GM21423 (cell line): ENCODE measurements around the gene ERI3.

Source experiments
- ATAC-seq: cut with Tn5 transposase; IDR thresholded peaks from one replicate; pipeline ENCODE4 v1.9.1; 2021; ENCODE audit warnings: mild to moderate bottlenecking, moderate library complexity; ENCODE audit not compliant: unreplicated experiment

The ERI3 gene

DNA sequence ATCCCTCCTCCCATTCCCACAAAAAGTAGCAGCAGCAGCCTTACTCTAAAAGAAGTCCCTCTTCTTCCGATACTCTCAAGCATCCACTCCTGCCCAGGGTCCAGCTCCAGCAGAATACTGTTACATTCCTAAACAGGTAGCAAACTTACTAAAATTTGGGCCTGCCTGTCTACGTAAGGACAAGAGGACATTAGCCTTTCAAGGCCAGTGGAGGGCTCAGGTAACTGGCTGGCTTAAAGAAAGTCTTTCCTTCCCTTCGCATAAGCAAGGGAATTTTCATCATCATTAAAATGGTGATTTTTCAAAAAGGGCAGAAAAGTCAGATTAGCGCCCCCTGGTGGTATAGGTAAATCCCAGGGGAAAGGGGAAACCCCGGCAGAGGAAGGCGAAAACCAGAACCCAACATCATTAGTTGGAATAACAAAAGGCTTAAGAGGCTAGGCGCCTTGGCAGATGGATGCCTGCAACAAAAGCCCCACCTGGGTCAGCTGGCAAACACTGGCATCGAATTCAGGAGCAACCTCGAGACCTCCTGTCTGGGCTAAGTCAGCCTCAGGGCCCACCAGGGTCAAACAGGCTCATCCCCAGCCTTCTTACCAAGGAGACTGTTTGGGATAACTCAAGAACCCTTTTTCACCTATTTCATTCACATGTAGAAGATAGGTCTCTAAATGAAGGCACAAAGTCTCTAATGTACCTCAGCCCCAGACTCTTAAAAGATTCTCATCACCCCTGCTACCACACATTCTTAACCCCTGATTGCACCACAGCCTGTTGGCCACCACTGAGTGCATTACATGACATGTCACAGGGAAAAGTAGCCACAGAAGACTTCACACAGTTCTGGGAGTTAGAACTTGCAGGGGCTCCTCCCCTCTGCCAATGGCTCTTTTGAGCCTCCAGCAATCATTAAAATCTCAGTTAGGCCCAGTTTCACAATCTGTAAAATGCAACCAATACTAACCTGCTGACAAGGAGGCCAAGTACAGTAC is 36.7 kb downstream of the ERI3 start:
- no peak for ATAC-seq

DNA sequence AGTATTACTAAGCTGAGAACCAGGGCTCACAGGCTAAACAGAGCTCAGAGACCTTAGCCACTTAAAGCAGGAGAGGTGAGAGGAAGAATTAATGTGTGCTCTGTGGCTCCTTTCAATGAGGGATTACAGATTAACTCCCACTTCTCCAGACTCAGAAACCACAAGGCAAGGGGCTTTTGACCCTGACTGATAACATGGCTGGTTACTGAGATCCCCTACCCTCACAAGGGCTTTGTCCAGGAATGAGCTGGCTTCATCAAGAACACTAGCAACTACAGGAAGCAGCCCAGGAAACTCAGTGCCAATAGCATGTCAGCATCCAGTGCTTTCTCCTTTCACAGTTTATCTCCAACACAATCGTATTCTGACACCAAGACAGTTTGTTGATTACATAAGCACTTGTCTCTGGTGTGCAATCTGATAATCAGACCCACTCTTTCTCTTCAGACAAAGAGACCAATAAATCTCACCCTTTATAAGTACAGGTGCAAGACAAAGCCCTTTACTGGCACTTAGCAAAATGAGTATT is 38.8 kb downstream of the ERI3 start:
- ATAC-seq = no peak

DNA sequence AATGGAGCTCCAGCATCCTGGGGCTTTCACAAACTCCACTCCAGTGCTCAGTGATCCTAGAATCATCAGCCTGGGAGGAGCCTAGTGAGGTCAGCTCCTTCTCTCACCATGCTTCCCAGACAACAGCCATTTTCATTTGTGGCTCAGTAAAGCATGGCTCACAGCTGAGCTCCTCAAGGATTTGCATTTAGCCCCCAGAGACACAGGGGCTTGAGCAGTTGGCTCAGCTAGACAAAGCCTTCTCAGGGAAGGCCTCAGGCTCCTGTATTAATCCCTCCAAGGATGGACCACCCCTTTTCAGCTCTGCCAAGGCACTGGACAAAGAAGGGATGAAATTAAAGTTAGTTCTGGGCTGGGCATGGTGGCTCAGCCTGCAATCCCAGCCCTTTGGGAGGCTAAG is 39.5 kb downstream of the ERI3 start:
- ATAC-seq = no peak

DNA sequence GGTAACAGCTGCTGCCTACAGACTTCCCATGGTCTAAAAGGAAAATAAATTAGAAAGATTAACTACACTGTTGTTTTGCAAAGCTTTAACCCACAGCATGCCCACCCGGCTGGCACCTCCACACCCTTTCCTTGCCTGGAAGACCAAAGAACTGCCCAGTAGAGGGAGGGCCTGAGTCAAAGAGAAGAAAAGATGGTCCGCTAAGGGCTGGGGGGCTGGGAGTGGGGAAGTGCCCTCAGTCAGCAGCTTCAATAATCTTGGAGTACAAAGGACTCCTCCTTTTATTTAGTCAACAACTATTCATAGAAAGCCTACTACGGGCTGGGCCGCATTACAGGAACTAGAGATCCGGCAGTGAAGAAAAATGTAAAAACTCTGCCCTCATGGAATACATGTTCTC is 40.6 kb downstream of the ERI3 start:
- ATAC-seq = no peak

DNA sequence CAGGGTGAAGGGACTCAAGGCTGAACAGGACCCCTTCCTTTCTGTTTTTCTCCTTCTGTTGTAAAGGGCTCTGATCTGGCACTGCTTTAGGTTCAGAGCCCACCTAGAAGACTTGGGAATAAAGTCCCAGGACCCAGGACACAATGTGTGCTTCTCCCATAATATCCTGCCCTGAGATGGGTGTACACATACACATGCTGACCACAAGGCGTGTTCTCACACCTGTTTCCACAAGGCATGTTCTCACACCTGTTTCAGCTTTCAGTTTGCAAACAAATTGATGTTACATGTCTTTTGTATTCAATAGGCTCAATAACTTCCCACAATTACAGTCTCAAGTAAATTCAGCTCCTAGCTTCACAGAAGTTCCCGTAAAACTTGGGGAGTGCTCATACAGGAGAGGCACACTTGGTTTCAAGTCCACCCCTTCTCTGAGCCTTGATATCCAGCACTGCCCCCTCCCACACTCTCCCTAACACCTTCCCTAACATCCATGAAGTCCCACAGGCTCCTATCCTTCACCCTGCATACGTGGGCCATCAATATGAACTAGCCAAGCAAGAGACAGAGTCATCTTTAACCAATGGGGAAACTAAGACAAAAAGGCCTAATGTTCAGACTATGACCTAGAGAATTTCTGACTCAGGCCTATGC is 41.7 kb downstream of the ERI3 start:
- ATAC-seq = no peak

DNA sequence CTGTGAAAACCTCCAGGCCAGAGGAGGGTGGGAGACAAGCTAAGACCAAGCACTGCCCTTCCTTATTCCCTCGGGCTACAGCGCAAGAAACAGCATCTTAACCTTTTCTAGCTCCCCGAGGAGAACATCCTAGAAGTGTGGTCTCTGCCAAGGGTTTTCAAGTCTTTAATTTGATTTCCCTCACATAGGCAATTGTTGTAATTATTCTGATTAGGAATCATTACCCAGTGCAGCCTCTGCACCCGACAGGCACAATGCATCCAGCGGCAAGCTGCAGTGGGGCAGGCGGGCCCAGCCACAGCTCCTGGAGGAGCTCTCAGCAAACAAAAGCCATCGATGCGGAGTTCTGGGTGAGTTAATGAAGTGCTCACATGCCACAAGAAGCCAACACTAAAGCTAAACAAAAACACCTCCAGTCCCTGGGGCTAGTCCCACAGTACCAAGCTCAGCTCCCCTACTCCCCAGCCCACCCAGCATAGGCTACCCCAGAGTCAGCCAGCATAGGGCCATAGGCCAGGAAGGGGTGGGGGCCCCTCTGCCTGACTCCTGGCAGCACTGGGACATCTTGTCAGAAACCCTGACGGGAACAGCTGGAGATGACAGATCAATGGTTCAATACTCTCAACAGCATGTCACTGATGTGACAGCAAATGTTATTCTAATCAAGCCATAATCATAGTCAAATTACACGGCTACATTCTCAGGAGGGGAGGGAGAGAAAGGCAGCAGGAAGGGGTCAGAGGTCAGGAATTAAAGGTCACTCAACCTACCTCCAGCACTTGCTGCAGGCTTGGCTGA is 42.5 kb downstream of the ERI3 start:
- ATAC-seq = no peak

DNA sequence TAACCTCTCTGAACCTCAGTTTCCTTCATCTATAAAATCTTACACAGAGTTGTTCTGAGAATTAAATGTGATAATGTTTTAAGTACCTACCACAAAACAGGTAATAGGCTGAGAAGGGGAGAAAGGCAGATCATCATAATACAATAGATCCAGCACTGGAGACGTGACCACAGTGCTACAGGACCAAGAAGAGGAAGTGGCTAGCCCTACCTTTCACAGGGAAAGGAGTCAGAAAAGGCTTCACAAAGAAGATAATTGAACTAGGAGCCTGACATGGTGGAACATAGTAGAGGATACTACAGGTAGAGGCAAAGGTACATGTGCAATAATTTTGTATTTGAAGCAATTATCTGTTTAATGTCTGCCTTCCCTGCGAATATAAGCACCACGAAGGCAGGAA is 45.1 kb downstream of the ERI3 start:
- no peak for ATAC-seq

DNA sequence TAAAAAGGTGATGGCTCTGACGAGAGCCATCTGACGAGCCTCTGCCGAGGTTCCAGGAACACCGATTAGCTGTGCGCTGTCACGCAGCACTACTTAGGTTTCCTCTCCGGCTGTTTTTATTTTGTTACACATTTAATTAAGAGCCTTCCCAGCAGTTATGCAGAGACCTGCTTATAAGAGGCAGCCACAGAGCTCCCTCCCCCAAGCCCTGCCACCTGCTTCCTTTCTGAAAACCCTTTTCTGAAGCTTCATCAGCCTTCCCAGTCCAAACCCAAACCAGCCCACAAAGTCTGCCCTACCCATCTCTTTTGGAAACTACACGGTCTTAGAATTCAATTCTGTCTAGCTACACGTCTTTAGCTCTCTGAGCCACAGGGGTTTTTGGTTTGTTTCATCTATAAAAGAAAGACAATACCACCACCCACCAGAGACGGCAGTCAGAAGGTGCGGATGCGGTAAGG is 49.1 kb downstream of the ERI3 start:
- ATAC-seq = no peak

DNA sequence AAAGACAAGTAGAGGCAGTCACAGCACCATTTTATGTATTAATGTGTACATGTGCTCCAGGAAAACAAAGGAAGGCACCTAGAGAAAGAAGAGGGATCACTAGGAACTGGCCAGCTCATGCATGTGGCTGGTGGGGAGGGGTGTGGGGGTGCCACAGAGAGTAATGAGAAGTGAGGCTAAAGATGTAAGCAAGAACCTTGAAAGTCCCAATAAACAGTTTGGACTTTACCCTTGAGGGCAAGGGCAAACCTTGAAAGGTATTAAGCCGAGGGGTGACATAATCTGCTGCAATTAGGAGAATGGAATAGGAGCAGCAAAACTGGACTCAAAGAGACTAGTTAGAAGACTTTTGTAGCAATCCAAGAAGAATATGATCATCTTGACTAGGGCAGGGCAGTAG is 51.5 kb downstream of the ERI3 start:
- no peak for ATAC-seq

DNA sequence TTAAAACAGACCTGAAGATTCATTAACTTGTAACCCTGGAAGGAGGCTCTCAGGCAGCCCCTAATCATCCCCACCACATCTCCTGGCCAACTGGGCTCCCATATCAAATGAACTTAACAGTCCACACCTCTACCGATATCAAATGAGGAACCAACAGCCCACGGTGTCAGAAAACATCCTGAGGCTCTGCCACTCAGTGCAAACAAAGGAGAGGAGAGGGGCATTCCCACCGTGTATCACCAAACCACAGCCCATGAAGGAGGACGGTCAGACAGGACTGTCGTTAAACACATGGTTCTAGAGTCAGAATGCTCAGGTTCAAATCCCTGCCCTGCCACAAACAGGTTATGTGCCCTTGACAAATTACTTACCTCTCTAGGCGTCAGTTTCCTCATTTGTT is 52.5 kb downstream of the ERI3 start:
- no peak for ATAC-seq

DNA sequence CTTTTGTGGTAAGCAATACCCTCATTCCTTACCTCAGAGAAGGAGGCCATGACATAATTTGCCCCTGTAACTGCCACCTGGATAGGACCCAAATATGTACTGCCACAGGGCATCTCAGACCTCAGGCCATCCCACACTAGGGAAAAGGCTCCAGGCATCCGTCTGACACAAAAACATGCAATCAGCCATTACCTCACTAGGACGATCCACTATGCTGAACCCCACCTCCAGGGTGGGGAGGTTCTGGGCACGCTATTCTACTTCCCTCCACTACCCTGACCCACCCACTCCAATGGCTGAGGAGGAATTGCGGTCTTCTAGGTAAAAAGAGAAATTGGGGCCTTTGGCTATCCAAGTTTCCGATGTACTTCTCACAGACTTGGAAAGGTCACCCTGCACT is 53.6 kb downstream of the ERI3 start:
- ATAC-seq = no peak

DNA sequence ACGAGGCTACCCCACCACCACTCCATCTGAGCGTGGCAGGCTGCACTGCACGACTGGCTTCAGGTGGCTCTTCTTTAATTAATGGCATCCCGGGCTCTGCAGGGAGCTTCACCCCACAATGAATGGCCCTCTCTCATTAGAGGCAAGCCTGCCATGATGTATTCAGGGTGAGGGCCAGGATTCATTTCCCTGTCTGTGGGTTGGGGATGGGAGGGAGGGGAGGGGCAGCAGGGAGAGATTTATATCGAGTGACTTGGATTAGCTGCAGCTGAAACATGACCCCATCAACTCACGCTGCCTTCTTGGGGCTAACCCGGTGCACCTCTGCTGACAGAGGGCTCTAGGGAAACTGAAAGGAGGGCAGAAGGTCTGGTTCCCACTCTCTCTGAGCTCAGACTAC is 54.2 kb downstream of the ERI3 start:
- no peak for ATAC-seq

DNA sequence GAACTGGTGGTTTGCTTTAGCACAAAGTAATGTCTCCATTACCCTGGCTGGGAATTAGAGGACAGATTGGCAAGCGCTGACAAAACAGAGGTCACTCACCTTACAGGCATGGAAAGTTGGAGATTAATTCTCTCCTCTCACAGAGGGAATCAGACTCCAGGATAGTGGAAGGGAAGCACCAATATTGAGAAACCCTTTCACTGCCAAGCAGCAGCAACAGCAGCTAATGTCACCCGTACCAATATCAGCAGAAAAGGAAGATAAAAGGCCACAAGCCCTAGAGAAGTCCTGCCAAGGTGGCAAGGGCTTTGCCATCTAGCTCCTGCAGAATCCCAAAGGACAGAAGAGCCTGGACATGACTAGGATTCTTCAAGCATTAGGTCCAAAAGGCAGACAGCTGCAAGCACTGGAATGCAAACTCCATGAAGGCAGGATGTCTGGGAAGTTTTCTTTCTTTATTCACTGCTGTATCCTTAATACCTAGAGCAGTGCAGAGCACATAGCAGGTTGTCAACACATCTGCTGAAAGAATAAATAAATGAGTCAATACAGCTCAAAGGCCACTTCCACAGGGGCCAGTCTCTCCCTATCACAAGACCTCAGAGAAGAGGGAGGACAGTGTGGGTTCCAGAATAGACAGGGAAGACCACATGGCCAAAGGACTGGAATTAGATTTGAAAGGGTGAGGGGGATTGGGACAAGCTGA is 57.2 kb downstream of the ERI3 start:
- ATAC-seq = no peak

DNA sequence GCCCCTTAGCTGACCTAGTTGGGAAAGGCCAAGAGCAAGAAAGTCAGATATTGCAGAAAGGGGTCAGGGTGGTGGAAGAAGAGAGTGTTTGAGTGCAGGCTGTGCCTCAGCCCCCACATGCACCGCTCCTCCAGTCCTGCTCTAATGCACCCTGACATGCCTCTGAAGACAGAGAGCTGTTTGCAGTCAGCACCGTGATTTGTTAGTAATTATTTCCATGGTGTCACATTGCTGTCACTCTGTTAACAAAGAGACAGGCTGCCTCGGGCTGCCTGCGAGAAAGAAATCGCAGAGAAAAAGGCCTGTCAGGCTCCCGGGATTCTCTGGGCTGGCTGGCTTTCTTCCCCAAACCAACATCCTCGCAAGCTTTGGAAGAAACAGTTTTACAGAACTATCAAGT is 58.3 kb downstream of the ERI3 start:
- no peak for ATAC-seq

DNA sequence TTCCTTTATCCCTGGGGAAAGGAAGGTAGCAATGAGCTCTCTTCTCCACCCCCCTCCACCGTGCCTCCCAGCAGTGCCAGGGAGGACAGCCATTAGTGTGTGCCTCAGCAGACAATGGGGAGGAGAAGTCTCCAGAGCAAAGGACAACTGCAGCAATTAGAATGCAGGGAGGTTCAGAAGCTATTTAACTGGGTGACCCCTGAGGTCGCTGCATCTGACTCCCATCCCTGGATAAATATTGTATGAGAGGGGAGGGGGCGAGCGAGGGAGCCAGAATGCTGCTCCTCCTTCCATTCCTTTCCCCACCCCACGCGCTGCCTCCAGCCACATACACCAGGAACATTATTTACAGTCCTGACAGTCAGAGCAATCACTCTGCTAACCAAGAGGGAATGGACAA is 59.0 kb downstream of the ERI3 start:
- no peak for ATAC-seq

DNA sequence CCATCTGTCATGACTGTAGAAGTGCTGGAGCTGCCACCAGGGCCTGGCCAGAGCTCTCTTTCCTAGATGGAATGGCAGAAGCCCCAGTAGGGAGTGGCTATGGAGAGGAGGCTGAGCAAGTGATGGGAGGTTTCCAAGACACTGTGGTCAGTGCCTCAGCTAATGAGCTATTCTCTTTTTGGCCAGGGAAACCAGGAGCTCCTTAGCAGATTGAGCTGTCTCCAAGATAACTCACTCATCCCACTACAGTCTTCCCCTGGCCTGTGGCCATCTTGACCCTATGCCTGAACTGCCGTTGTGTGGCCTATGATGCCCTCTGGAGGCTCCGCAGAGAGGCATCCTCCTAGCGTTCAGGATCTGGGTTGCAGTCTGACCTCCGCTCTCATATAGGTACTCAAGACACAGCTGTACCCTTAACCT is 60.5 kb downstream of the ERI3 start:
- no peak for ATAC-seq

DNA sequence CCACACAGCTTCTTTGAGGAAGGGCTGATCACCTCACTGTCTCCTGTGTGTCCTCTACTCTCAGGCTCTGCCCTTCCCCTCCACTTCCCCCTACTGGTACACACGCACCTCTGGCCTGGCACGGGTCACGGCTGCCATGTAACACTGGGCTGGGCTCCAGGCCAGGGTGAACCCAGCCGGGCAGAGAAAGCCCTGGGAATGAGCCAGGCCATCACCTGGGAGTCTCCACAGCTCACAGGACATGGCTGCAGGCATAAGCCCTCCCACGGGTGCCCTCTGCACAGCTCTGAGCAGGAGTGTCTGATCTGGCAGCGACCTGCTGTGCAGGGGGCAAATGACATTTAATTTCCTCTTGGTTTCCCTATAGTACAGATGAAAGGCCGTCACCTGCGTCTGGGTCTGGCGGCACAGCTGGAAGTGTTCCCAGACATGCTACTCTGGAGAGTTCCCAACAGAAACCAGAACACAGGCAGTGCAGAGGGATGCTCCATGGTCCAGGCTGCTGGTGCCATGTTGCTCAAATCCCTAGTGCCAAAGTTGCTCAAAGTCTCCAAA is 61.2 kb downstream of the ERI3 start:
- no peak for ATAC-seq

DNA sequence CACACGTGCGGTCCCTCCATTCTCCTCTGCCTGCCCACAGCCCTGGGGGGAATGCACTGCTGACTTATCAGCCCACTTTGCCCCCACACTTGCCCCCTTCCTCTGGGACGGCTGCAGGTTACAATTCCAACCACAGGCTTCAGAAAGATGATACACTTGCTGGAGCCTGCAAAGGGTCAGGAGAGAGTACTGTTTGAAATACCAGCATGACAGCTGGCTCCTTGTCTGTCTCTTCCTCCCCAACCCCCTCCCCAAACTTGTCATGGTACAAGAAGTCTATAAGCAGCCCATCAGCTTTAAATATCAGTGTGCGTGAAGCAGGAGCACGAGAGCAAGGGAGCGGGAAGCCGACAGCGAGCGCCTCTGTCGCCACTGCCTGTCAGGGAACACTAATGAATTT is 62.4 kb downstream of the ERI3 start:
- no peak for ATAC-seq

DNA sequence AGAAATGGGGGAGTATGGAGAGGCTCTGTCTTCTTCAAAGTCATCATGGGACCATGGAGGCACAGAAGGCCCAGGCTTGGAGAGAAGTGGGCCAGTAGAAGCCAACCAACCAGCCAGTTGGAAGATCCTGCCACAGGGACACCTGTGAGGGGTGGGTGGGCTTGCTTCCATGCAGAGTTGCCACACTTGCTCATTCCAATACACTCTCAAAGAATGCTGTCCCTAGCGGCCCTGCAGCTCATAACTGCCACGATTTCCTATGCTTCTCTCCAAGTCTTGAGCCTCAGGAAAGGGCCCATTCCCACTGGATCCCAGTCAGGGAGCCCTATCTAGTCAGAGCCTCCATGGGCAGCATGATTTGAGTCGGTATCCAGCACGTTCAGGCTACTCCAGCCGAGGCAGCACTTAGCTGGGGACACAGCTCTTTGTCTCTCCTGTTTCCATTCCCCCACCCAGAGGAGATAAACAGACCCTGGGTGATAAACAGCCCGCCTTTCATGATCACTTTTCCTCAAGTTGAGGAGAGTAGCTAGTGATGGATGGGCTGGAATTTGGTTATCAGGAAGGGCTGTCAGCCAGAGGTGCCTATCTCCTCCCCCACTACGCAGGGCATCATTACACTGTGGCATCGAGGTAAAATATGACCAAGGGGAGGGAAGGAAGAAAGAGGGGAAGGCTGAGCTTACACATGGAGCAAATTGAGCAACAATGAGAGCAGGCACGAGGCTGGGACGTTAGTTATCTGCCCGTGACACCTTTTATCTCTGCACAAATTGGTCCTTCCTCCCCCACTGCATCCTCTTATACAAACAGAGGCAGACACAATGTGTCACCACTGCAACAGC is 64.6 kb downstream of the ERI3 start:
- ATAC-seq = no peak
